Prostate gland (tissue), 2 donors: Measurements from ENCODE around the gene SERINC4. TPM values are rescaled to one million over a fixed set of nuclear protein-coding genes. Genes with fewer than 3 reads are reported as not detected.
"Not testable (repeated sequence)": the region's sequence is repeated elsewhere in the genome, so short reads cannot be mapped to it uniquely, and the experiment has no call there.

Source experiments
- DNase-seq: peaks from one replicate; pipeline ENCODE4 v3.0.0-alpha.2; 2019; ENCODE audit warnings: low spot score
- H3K27ac ChIP-seq, 2 donors: fragments of 200-600 bp; sonication (generic); 2 replicates each; pipeline ENCODE4 v1.5.1; 2017 to 2019
- H3K27me3 ChIP-seq: fragments of 200-600 bp; sonication (generic); replicated peaks from 2 replicates; pipeline ENCODE4 v1.5.1; 2019; ENCODE audit not compliant: insufficient read depth
- H3K36me3 ChIP-seq, 2 donors: fragments of 200-600 bp; sonication (generic); 1 replicate in 1 of 2; 2 replicates in 1 of 2; pipeline versions ENCODE4 v1.5.1 to v1.8.1; 2017 to 2019
- H3K4me1 ChIP-seq: fragments of 200-600 bp; sonication (generic); replicated peaks from 2 replicates; pipeline ENCODE4 v1.5.1; 2019
- H3K4me3 ChIP-seq, 2 donors: fragments of 200-600 bp; sonication (generic); 2 replicates each; pipeline ENCODE4 v1.5.1; 2017 to 2019
- H3K9me3 ChIP-seq: fragments of 200-600 bp; sonication (generic); 2 replicates; pipeline ENCODE4 v1.5.1; 2017
- CTCF ChIP-seq, 4 experiments: fragments of 200-600 bp in 2 of 4; fragments of 450-650 bp in 2 of 4; sonication (generic) in 2 of 4; IDR thresholded peaks; 1 replicate in 3 of 4; 2 replicates in 1 of 4; pipeline ENCODE4 v1.5.1; 2016 to 2019; ENCODE audit warnings: antibody characterized with exemption in 4 of 4, mild to moderate bottlenecking in 2 of 4, moderate library complexity in 2 of 4
- POLR2A ChIP-seq: fragments of 450-650 bp; IDR thresholded peaks from one replicate; pipeline ENCODE4 v1.6.1; 2016; ENCODE audit warnings: antibody characterized with exemption, mild to moderate bottlenecking
- POLR2AphosphoS5 ChIP-seq: sonication (generic); formaldehyde crosslinking; IDR thresholded peaks from one replicate; pipeline ENCODE4 v1.6.1; 2017; ENCODE audit warnings: antibody characterized with exemption
- WGBS: methylation state at CpG from one replicate; pipeline ENCODE4 v1.1.5; 2018; 5-methylcytosine and 5-hydroxymethylcytosine counted together
- intact Hi-C: fragments of 100-400 bp; cut with DNase I; formaldehyde crosslinking; loops from one replicate; pipeline ENCODE4 v1.14.2; 2022
- total RNA-seq, 2 donors: library from RNA; depleted of rRNA; stranded (reverse); fragments of >200 nt; gene quantifications; one replicate each; pipeline ENCODE4 v1.1.0, GENCODE V29; 2016

Gene SERINC4
- total RNA-seq, result 1 to 10 TPM in 1 of 2 donors, not detected in 1; 3.9 TPM

GRCh38 chr15:43799945-43800285 is at the start of gene SERINC4:
Gene SERINC4 (minus strand): TSS chr15:43800220. CDS start chr15:43799986, 234 bp downstream.
- Histone ChIP-seq H3K4me3 (peak within 1 kb of the TSS; percentile 52 to 70), H3K36me3 (no peaks in the 10 kb centered on the region), H3K4me1 (peaks cover 21% of the 10 kb centered on the region), H3K9me3 (no peaks in the 10 kb centered on the region), H3K27ac (peak within 1 kb of the TSS; percentile 94 to 97), H3K27me3 (no peaks in the 10 kb centered on the region)
- 84% methylated on average over 8 of the region's 8 CpGs for WGBS
- intact Hi-C loops, result no loop called here
- TF ChIP-seq POLR2A (no peak), CTCF (IDR thresholded peaks at IDR 0.05) (no peak), POLR2AphosphoS5 (no peak)
- no peak for DNase-seq

- no peak overlapping the region for H3K4me3 ChIP-seq
- no peaks in the 10 kb centered on the region for H3K27me3 ChIP-seq
- intact Hi-C loops, result no loop called here
- no peaks in the 10 kb centered on the region for H3K4me1 ChIP-seq
- no peak for DNase-seq
- TF ChIP-seq CTCF (IDR thresholded peaks at IDR 0.05) (no peak), POLR2AphosphoS5 (no peak), POLR2A (no peak)
- no peaks in the 10 kb centered on the region for H3K9me3 ChIP-seq
- no peak overlapping the region for H3K27ac ChIP-seq
- no peaks in the 10 kb centered on the region for H3K36me3 ChIP-seq
These were observed 45.4 kb upstream of the SERINC4 start for GRCh38 chr15:43845421-43845820.

GRCh38 chr15:43832485-43832884 is 32.5 kb upstream of the SERINC4 start:
- H3K27ac ChIP-seq, H3K4me3 ChIP-seq, H3K9me3 ChIP-seq, DNase-seq, H3K4me1 ChIP-seq, H3K36me3 ChIP-seq, H3K27me3 ChIP-seq, intact Hi-C loops: not testable (repeated sequence)
- 98% methylated on average over 6 of the region's 6 CpGs for WGBS

DNA sequence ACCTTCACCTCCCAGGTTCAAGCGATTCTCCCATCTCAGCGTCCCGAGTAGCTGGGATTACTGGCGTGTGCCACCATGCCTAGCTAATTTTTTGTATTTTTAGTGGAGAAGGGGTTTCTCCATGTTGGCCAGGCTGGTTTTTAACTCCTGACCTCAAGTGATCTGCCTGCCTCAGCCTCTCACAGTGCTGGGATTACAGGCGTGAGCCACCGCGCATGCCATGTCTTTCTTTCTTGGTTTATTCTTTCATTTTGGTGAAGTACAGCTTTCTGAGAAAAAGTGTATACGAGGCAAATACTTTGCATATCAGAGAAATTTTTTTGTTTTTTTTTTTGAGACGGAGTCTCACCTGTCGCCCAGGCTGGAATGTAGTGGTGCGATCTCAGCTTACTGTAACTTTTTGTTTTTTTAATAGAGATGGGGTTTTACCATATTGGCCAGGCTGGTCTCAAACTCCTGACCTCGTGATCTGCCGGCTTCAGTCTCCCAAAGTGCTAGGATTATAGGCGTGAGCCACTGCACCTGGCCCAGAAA is 31.6 kb upstream of the SERINC4 start:
- H3K4me1 ChIP-seq, H3K9me3 ChIP-seq, intact Hi-C loops, H3K36me3 ChIP-seq, H3K27me3 ChIP-seq, DNase-seq, H3K4me3 ChIP-seq, H3K27ac ChIP-seq: not testable (repeated sequence)
- WGBS, result 94% methylated on average over 14 of the region's 14 CpGs

DNA sequence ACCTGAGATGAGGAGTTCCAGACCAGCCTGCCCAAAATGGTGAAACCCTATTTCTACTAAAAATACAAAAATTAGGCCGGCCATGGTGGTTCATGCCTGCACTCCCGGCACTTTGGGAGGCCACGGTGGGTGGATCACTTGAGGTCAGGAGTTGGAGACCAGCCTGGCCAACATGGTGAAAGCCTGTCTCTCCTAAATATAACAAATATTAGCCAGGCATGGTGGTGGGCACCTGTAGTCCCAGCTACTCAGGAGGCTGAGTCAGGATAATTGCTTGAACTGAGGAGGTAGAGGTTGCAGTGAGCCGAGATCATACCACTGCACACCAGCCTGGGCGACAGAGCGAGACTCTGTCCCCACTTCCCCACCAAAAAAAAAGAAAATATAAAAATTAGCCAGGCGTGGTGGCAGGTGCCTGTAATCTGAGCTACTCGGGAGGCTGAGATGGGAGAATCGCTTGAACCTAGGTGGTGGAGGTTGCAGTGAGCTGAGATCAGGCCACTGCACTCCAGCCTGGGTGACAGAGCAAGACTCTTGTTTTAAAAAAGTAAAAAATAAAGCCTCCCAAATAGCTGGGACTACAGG is 30.8 kb upstream of the SERINC4 start:
- H3K36me3 ChIP-seq, H3K4me3 ChIP-seq, H3K27me3 ChIP-seq, DNase-seq, H3K9me3 ChIP-seq, H3K4me1 ChIP-seq, intact Hi-C loops, H3K27ac ChIP-seq: not testable (repeated sequence)
- 93% methylated on average over 9 of the region's 9 CpGs for WGBS

DNA sequence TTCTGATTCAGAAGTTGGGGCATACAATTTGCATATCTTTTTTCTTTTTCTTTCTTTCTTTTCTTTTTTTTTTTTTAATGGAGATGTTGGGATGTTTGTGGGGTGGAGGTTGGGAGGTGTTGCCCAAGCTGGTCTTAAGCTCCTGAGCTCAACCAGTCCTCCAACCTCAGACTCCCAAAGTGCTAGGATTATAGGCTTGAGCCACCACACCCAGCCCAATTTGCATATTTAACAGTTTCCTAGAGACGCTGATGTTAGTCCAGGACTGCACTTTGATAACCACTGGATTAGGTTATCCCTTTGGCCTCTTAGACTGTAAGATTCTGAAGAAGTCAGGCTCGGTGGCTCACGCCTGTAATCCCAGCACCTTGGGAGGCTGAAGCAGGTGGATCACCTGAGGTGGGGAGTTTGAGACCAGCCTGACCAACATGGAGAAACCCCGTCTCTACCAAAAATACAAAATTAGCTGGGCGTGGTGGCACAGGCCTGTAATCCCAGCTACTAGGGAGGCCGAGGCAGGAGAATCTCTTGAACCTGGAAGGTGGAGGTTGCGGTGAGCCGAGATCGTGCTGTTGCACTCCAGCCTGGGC is 30.0 kb upstream of the SERINC4 start:
- H3K4me1 ChIP-seq, H3K36me3 ChIP-seq, intact Hi-C loops, DNase-seq, H3K27ac ChIP-seq, H3K4me3 ChIP-seq, H3K27me3 ChIP-seq, H3K9me3 ChIP-seq: not testable (repeated sequence)
- 93% methylated on average over 9 of the region's 9 CpGs for WGBS

DNA sequence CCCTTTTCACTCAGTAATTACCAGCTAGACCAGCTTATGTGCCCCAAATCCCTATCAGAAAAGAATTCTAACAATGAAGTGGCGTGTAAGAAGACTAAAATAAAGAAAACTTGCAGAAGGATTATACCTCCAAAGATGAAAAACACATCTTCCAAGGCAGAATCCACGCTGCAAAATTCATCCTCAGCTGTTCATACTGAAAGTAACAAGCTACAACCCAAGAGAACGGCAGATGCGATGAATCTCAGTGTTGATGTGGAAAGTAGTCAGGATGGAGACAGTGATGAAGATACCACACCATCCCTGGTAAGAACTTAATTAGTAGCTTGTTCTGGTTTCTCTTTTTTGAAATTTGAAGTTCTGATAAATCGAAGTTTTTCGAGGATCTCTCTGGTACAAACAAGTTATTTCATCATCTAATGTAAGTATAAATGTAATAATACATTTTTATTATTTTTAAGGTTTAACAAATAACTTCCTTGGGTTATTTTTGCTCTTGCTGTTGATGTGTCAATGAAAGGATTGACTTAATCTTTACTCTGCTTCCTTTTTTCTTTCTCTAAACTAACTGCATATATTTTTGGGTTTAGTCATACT is 28.1 kb upstream of the SERINC4 start:
- intact Hi-C loops, result no loop called here
- H3K4me3 ChIP-seq, result no peak overlapping the region
- no peak overlapping the region for H3K27ac ChIP-seq

More for the DNA sequence above, 28.1 kb upstream of the SERINC4 start:
- Histone ChIP-seq H3K27me3 (no peaks in the 10 kb centered on the region), H3K4me1 (peaks cover 6% of the 10 kb centered on the region), H3K9me3 (no peaks in the 10 kb centered on the region), H3K36me3 (no peaks in the 10 kb centered on the region)
- 52% methylated on average over 6 of the region's 6 CpGs for WGBS
- no peak for DNase-seq
- TF ChIP-seq POLR2AphosphoS5 (no peak), POLR2A (no peak), CTCF (IDR thresholded peaks at IDR 0.05) (no peak)
